A549 (cell line): ENCODE measurements around the gene HEXB. TPM values are rescaled to one million over a fixed set of nuclear protein-coding genes. Genes with fewer than 3 reads are reported as not detected.

Source experiments
- ATAC-seq, 2 experiments: fragments of 200-7000 bp in 1 of 2; fragments of >200 bp in 1 of 2; cut with Nextera tagmentation in 1 of 2; cut with Tn5 transposase in 1 of 2; 3 replicates each; pipeline versions ENCODE4 v1.8.0 to v1.9.1; 2018 to 2020; ENCODE audit warnings: mild to moderate bottlenecking in 1 of 2, moderate library complexity in 1 of 2
- CTCF ChIA-PET: fragments of 300-600 bp; sonication (Branson Sonifier 250); formaldehyde crosslinking; extraction: SDS; loops from one replicate; lab custom pipeline; 2021; ENCODE audit warnings: antibody characterized with exemption, inconsistent platforms; lab: Yijun Ruan, JAX
- POLR2A ChIA-PET: fragments of 350-600 bp; formaldehyde crosslinking; extraction: SDS; loops from one replicate; lab custom pipeline; 2021; ENCODE audit warnings: antibody characterized with exemption, inconsistent platforms; lab: Yijun Ruan, JAX
- DNase-seq, 2 experiments: peaks; one replicate each; pipeline versions ENCODE4 v3.0.0 to v3.0.0-alpha.2; 2011 to 2016; ENCODE audit warnings: low read depth in 1 of 2, low spot score in 1 of 2
- FAIRE-seq: peaks from 2 replicates; lab custom pipeline; 2011; peaks lifted over from hg19 to GRCh38; lab: Jason Lieb, UNC
- H3K27ac ChIP-seq, 2 experiments: fragments of >200 bp; sonication (Bioruptor Twin); formaldehyde crosslinking; 3 replicates each; pipeline ENCODE4 v1.5.1; 2016 to 2017
- H3K4me1 ChIP-seq: fragments of >200 bp; sonication (Bioruptor Twin); formaldehyde crosslinking; 3 replicates; pipeline ENCODE4 v1.6.1; 2016
- H3K4me2 ChIP-seq: fragments of >200 bp; sonication (Bioruptor Twin); formaldehyde crosslinking; 3 replicates; pipeline ENCODE4 v1.6.1; 2016
- H3K4me3 ChIP-seq: fragments of >200 bp; sonication (Bioruptor Twin); formaldehyde crosslinking; 3 replicates; pipeline ENCODE4 v1.5.1; 2016
- H3K9me3 ChIP-seq: fragments of >200 bp; sonication (Bioruptor Twin); formaldehyde crosslinking; 3 replicates; pipeline ENCODE4 v1.6.1; 2016
- CBX8 ChIP-seq: fragments of 200-600 bp; sonication (generic); IDR thresholded peaks from 2 replicates; pipeline ENCODE4 v1.6.1; 2016
- CEBPB ChIP-seq, 2 experiments: fragments of >200 bp in 1 of 2; sonication (Bioruptor Twin) in 1 of 2; formaldehyde crosslinking in 1 of 2; IDR thresholded peaks; 2 replicates each; pipeline ENCODE4 v1.6.1; 2012 to 2016
- EHF ChIP-seq: fragments of 250-450 bp; sonication (Bioruptor Pico); IDR thresholded peaks from 2 replicates; pipeline ENCODE4 v1.5.0; 2020; ENCODE audit warnings: mild to moderate bottlenecking
- EP300 ChIP-seq, 2 experiments: fragments of >200 bp; sonication (Bioruptor Twin); formaldehyde crosslinking; IDR thresholded peaks; 2 replicates in 1 of 2; 3 replicates in 1 of 2; pipeline ENCODE4 v1.6.1; 2016 to 2017
- FOSB ChIP-seq: fragments of 250-450 bp; sonication (Bioruptor Pico); IDR thresholded peaks from 2 replicates; pipeline ENCODE4 v1.5.0; 2020; ENCODE audit warnings: mild to moderate bottlenecking, moderate library complexity
- FOSL2 ChIP-seq, 2 experiments: fragments of 450-650 bp in 1 of 2; fragments of >200 bp in 1 of 2; sonication (Bioruptor Twin) in 1 of 2; formaldehyde crosslinking; IDR thresholded peaks; 2 replicates each; pipeline versions ENCODE4 v1.5.0 to v1.6.1; 2016 to 2020; ENCODE audit warnings: mild to moderate bottlenecking in 1 of 2, moderate library complexity in 1 of 2
- GATA3 ChIP-seq: IDR thresholded peaks from 2 replicates; pipeline ENCODE4 v1.6.1; 2012; ENCODE audit warnings: borderline replicate concordance
- HOXB13 ChIP-seq: fragments of 250-450 bp; sonication (Bioruptor Pico); IDR thresholded peaks from 2 replicates; pipeline ENCODE4 v1.5.0; 2020; ENCODE audit warnings: low read depth, mild to moderate bottlenecking, moderate library complexity
- JUN ChIP-seq, 2 experiments: fragments of >200 bp; sonication (Bioruptor Twin); formaldehyde crosslinking; IDR thresholded peaks; 2 replicates in 1 of 2; 3 replicates in 1 of 2; pipeline ENCODE4 v1.6.1; 2016 to 2017
- JUNB ChIP-seq: fragments of >200 bp; sonication (Bioruptor Twin); formaldehyde crosslinking; IDR thresholded peaks from 2 replicates; pipeline ENCODE4 v1.6.1; 2016
- NFE2L2 ChIP-seq: fragments of 150-350 bp; conservative IDR thresholded peaks from 2 replicates; pipeline ENCODE4 v1.6.1; 2014; ENCODE audit warnings: low read length
- RARB ChIP-seq: fragments of 250-450 bp; sonication (Bioruptor Pico); IDR thresholded peaks from 2 replicates; pipeline ENCODE4 v1.8.0; 2021; ENCODE audit warnings: mild to moderate bottlenecking, moderate library complexity
- TFCP2L1 ChIP-seq: fragments of 250-450 bp; sonication (Bioruptor Pico); IDR thresholded peaks from 2 replicates; pipeline ENCODE4 v1.5.0; 2021; ENCODE audit warnings: mild to moderate bottlenecking
- ZNF302 ChIP-seq: fragments of 250-450 bp; sonication (Bioruptor Pico); IDR thresholded peaks from 2 replicates; pipeline ENCODE4 v1.9.0; 2021; ENCODE audit warnings: inconsistent platforms, mild to moderate bottlenecking, moderate library complexity
- WGBS: methylation state at CpG from one replicate; pipeline ENCODE4 v1.1.6; 2017; ENCODE audit errors: missing lambda C conversion rate; 5-methylcytosine and 5-hydroxymethylcytosine counted together
- polyA plus RNA-seq, 4 experiments: library from polyadenylated mRNA; depleted of rRNA in 3 of 4; stranded (reverse); fragments of >200 nt; fragmentation: RNase III in 1 of 4; extraction: RNeasy Plus Mini Kit Qiagen cat#74134 plus additional on column Dnase treatment in 1 of 4; gene quantifications; 2 replicates in 3 of 4; 3 replicates in 1 of 4; pipeline ENCODE4 v1.2.3, GENCODE V29; 2011 to 2017
- TF ChIP-seq, protein P1 (sequence below): fragments of >200 bp; sonication (Bioruptor Twin); formaldehyde crosslinking; IDR thresholded peaks from 3 replicates; pipeline ENCODE4 v1.5.1; 2016
- TF ChIP-seq, protein P2 (sequence below): fragments of 450-650 bp; IDR thresholded peaks from 2 replicates; pipeline ENCODE4 v1.6.1; 2014; ENCODE audit warnings: antibody characterized with exemption
- TF ChIP-seq, protein P3 (sequence below): fragments of 250-450 bp; sonication (Bioruptor Pico); IDR thresholded peaks from 2 replicates; pipeline ENCODE4 v1.5.0; 2020; ENCODE audit warnings: low read depth, mild to moderate bottlenecking, moderate library complexity
- TF ChIP-seq, protein P4 (sequence below): IDR thresholded peaks from 2 replicates; pipeline ENCODE4 v1.6.1; 2012
- TF ChIP-seq, protein P5 (sequence below): fragments of 200-600 bp; sonication (generic); IDR thresholded peaks from 2 replicates; pipeline ENCODE4 v1.6.1; 2016; ENCODE audit warnings: antibody characterized with exemption, mild to moderate bottlenecking, moderate library complexity

The HEXB gene
- polyA plus RNA-seq, 2 of the 4 experiments (the other 2 are of a cell fraction), result 83.5 to 153 TPM

DNA sequence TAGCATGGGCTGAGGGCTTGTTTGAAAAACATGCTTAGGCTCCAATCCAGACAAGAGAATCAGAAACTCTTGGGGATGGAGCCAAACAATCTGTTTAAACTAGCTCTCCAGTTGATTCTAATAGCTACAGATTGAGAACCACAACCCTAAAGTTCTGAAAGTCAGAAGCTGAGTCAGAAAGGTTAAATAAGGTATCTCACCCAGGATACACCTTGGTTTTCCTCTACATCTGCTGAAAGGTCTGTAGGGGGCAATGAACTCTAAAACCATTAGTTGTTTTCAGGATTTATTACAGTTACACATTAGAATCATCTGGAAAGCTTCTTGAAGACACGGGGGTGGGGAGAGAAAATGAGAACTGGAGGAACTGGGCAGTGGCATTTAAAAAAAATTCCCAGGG lies 76.2 kb downstream of the HEXB start (continued):
- TF ChIP-seq CBX8 (no peak), HOXB13 (CRISPR knock-in tag) (no peak), ZNF302 (no peak), NFE2L2 (no peak)
- TF ChIP-seq, protein P1, sequence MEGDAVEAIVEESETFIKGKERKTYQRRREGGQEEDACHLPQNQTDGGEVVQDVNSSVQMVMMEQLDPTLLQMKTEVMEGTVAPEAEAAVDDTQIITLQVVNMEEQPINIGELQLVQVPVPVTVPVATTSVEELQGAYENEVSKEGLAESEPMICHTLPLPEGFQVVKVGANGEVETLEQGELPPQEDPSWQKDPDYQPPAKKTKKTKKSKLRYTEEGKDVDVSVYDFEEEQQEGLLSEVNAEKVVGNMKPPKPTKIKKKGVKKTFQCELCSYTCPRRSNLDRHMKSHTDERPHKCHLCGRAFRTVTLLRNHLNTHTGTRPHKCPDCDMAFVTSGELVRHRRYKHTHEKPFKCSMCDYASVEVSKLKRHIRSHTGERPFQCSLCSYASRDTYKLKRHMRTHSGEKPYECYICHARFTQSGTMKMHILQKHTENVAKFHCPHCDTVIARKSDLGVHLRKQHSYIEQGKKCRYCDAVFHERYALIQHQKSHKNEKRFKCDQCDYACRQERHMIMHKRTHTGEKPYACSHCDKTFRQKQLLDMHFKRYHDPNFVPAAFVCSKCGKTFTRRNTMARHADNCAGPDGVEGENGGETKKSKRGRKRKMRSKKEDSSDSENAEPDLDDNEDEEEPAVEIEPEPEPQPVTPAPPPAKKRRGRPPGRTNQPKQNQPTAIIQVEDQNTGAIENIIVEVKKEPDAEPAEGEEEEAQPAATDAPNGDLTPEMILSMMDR, result no peak
- TF ChIP-seq, protein P2, sequence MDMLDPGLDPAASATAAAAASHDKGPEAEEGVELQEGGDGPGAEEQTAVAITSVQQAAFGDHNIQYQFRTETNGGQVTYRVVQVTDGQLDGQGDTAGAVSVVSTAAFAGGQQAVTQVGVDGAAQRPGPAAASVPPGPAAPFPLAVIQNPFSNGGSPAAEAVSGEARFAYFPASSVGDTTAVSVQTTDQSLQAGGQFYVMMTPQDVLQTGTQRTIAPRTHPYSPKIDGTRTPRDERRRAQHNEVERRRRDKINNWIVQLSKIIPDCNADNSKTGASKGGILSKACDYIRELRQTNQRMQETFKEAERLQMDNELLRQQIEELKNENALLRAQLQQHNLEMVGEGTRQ, result no peak

DNA sequence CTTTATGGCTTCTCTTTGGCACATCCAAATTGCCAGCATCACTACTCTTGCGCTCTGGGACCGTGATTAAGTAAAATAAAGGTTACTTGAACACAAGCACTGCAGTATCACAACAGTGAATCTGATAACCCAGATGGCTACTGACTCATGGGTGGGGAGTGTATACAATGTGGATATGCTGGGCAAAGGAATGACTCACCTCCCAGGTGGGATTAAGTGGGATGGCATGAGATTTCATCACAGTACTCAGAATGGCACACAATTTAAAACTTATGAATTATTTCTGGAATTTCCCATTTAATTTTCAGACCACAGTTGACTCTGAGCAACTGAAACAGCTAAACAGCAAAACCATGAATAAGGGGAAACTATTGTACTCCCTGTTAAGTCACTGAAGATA lies 77.6 kb downstream of the HEXB start:
- CTCF ChIA-PET, result interaction anchor here (1.0 to 1.9 kb wide), 2 partner anchors 90 to 156 kb away, joined by 3 to 7 read pairs; no protein-coding TSS in a partner anchor
- TF ChIP-seq CEBPB (IDR thresholded peaks at IDR 0.05) (peak; percentile 10 to 82; a peak in 2 of 4 replicates), JUNB (peak; percentile 78), JUN (IDR thresholded peaks at IDR 0.05) (no peak), TFCP2L1 (no peak), EP300 (IDR thresholded peaks at IDR 0.05) (peak in 1 of 2 experiments; percentile 31; a peak in 1 of 5 replicates), EHF (no peak), RARB (CRISPR knock-in tag) (no peak), GATA3 (peak; percentile 64; the same call in 1 of the 2 replicates), FOSL2 (IDR thresholded peaks at IDR 0.05) (peak; percentile 80), FOSL2 (CRISPR knock-in tag; IDR thresholded peaks at IDR 0.05) (peak; percentile 90)
- TF ChIP-seq, protein P3, sequence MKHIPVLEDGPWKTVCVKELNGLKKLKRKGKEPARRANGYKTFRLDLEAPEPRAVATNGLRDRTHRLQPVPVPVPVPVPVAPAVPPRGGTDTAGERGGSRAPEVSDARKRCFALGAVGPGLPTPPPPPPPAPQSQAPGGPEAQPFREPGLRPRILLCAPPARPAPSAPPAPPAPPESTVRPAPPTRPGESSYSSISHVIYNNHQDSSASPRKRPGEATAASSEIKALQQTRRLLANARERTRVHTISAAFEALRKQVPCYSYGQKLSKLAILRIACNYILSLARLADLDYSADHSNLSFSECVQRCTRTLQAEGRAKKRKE, result no peak
- TF ChIP-seq, protein P4, sequence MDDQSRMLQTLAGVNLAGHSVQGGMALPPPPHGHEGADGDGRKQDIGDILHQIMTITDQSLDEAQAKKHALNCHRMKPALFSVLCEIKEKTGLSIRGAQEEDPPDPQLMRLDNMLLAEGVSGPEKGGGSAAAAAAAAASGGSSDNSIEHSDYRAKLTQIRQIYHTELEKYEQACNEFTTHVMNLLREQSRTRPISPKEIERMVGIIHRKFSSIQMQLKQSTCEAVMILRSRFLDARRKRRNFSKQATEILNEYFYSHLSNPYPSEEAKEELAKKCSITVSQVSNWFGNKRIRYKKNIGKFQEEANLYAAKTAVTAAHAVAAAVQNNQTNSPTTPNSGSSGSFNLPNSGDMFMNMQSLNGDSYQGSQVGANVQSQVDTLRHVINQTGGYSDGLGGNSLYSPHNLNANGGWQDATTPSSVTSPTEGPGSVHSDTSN, result no peak
- POLR2A ChIA-PET, result interaction anchor here (1.2 kb wide), 1 partner anchor 11 kb away, joined by 4 read pairs; no protein-coding TSS in a partner anchor
- FAIRE-seq (peak; percentile 88), ATAC-seq (peak; percentile 51 to 52; a peak in 3 of 6 replicates), DNase-seq (peak; percentile 58 to 61)
- WGBS, result 27% methylated on average over 2 of the region's 2 CpGs
- Histone ChIP-seq H3K27ac (peak overlapping the region; percentile 51 to 78), H3K4me1 (peaks cover 55% of the 10 kb centered on the region), H3K4me2 (peak overlapping the region; percentile 81), H3K4me3 (no peak overlapping the region), H3K9me3 (no peaks in the 10 kb centered on the region)

DNA sequence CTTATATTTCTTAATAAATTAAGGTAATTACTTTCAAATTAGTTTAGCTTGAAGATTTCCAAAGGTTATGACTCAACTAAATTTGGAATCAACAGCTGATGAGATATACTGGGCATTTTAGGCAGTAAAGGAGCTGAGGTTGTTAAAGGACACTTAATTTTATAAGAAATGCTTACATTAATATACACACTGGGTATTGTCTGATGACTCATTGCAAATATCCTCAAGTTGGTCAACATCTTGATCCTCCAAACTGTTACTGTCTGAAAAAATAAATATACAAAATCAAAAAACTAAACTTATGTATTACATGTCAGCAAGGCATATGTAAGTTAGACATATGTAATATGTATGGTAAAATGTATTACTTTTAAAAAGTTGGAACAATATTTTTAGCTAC lies 78.5 kb downstream of the HEXB start:
- TF ChIP-seq FOSL2 (IDR thresholded peaks at IDR 0.05) (no peak), FOSL2 (CRISPR knock-in tag; IDR thresholded peaks at IDR 0.05) (peak; percentile 74), FOSB (CRISPR knock-in tag) (no peak)
- TF ChIP-seq, protein P5, sequence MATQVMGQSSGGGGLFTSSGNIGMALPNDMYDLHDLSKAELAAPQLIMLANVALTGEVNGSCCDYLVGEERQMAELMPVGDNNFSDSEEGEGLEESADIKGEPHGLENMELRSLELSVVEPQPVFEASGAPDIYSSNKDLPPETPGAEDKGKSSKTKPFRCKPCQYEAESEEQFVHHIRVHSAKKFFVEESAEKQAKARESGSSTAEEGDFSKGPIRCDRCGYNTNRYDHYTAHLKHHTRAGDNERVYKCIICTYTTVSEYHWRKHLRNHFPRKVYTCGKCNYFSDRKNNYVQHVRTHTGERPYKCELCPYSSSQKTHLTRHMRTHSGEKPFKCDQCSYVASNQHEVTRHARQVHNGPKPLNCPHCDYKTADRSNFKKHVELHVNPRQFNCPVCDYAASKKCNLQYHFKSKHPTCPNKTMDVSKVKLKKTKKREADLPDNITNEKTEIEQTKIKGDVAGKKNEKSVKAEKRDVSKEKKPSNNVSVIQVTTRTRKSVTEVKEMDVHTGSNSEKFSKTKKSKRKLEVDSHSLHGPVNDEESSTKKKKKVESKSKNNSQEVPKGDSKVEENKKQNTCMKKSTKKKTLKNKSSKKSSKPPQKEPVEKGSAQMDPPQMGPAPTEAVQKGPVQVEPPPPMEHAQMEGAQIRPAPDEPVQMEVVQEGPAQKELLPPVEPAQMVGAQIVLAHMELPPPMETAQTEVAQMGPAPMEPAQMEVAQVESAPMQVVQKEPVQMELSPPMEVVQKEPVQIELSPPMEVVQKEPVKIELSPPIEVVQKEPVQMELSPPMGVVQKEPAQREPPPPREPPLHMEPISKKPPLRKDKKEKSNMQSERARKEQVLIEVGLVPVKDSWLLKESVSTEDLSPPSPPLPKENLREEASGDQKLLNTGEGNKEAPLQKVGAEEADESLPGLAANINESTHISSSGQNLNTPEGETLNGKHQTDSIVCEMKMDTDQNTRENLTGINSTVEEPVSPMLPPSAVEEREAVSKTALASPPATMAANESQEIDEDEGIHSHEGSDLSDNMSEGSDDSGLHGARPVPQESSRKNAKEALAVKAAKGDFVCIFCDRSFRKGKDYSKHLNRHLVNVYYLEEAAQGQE, result no peak
- POLR2A ChIA-PET, result interaction anchor here (1.2 kb wide), 1 partner anchor 10 kb away, joined by 4 read pairs; no protein-coding TSS in a partner anchor
- H3K4me3 ChIP-seq, result no peak overlapping the region
- CTCF ChIA-PET, result interaction anchor here (1.9 kb wide), 1 partner anchor 156 kb away, joined by 7 read pairs; no protein-coding TSS in a partner anchor
- H3K4me2 ChIP-seq, result peak overlapping the region; percentile 81
- FAIRE-seq (no peak), DNase-seq (no peak), ATAC-seq (no peak)
- no peaks in the 10 kb centered on the region for H3K9me3 ChIP-seq
- peak overlapping the region in 1 of 2 experiments; percentile 51; a peak in 3 of 6 replicates for H3K27ac ChIP-seq
- peaks cover 59% of the 10 kb centered on the region for H3K4me1 ChIP-seq
